Progenitor cell of endocrine pancreas (in vitro differentiated cells): ENCODE results near the gene SGCA. TPM values are rescaled to one million over a fixed set of nuclear protein-coding genes. Genes with fewer than 3 reads are reported as not detected.

Experiments used
- DNase-seq: peaks from one replicate; pipeline ENCODE4 v3.0.0; 2021; ENCODE audit warnings: low spot score; ENCODE audit not compliant: unreplicated experiment
- H3K27ac Mint-ChIP-seq: 2 replicates; pipeline ENCODE4 v1.8.0; 2021; ENCODE audit warnings: mild to moderate bottlenecking, moderate library complexity, mixed read lengths
- H3K27me3 Mint-ChIP-seq: 2 replicates; pipeline ENCODE4 v1.8.0; 2021; ENCODE audit warnings: mixed read lengths
- H3K36me3 Mint-ChIP-seq: 2 replicates; pipeline ENCODE4 v1.8.0; 2022; ENCODE audit warnings: mixed read lengths; ENCODE audit not compliant: insufficient read depth
- H3K4me1 Mint-ChIP-seq: 2 replicates; pipeline ENCODE4 v1.8.0; 2021; ENCODE audit warnings: low read depth, mixed read lengths
- H3K4me3 Mint-ChIP-seq: 2 replicates; pipeline ENCODE4 v1.8.0; 2021; ENCODE audit warnings: low read depth, mild to moderate bottlenecking, moderate library complexity, mixed read lengths
- H3K9me3 Mint-ChIP-seq: 2 replicates; pipeline ENCODE4 v1.8.0; 2021; ENCODE audit warnings: low read depth, mixed read lengths
- CTCF ChIP-seq: fragments of 200-600 bp; sonication (generic); IDR thresholded peaks from one replicate; pipeline ENCODE4 v1.5.0; 2021; ENCODE audit warnings: antibody characterized with exemption, mild to moderate bottlenecking; ENCODE audit not compliant: unreplicated experiment
- total RNA-seq: library from RNA; stranded (reverse); gene quantifications from 2 replicates; pipeline ENCODE4 v1.2.1, GENCODE V29; 2021

The SGCA gene
- total RNA-seq, 1 donor from 2014 or later: not detected

GRCh38 chr17:50120475-50121253 is 45.1 kb upstream of the SGCA start:
- DNase-seq: no peak
- Mint-ChIP-seq H3K9me3 (no peaks in the 10 kb centered on the region), H3K36me3 (no peaks in the 10 kb centered on the region), H3K4me1 (peaks cover 3% of the 10 kb centered on the region), H3K27ac (no peak overlapping the region), H3K4me3 (no peak overlapping the region), H3K27me3 (peaks cover 51% of the 10 kb centered on the region)
- no peak for TF ChIP-seq CTCF

GRCh38 chr17:50122945-50123344 is 42.9 kb upstream of the SGCA start:
- TF ChIP-seq CTCF: no peak
- H3K27ac Mint-ChIP-seq: no peak overlapping the region
- no peak for DNase-seq

GRCh38 chr17:50123649-50124349 is 42.0 kb upstream of the SGCA start:
- no peaks in the 10 kb centered on the region for H3K9me3 Mint-ChIP-seq
- TF ChIP-seq CTCF: no peak
- no peak for DNase-seq
- H3K4me3 Mint-ChIP-seq: no peak overlapping the region
- peaks cover 46% of the 10 kb centered on the region for H3K27me3 Mint-ChIP-seq
- H3K27ac Mint-ChIP-seq: no peak overlapping the region
- no peaks in the 10 kb centered on the region for H3K36me3 Mint-ChIP-seq
- H3K4me1 Mint-ChIP-seq: peaks cover 5% of the 10 kb centered on the region

More at GRCh38 chr17:50122945-50123344, 42.9 kb upstream of the SGCA start:
- peaks cover 47% of the 10 kb centered on the region for H3K27me3 Mint-ChIP-seq
- no peaks in the 10 kb centered on the region for H3K9me3 Mint-ChIP-seq
- H3K36me3 Mint-ChIP-seq: no peaks in the 10 kb centered on the region
- H3K4me3 Mint-ChIP-seq: no peak overlapping the region
- no peaks in the 10 kb centered on the region for H3K4me1 Mint-ChIP-seq

GRCh38 chr17:50125420-50125997 is 40.3 kb upstream of the SGCA start:
- Mint-ChIP-seq H3K9me3 (no peaks in the 10 kb centered on the region), H3K27ac (no peak overlapping the region), H3K27me3 (peaks cover 34% of the 10 kb centered on the region), H3K4me3 (no peak overlapping the region), H3K4me1 (peaks cover 6% of the 10 kb centered on the region), H3K36me3 (no peaks in the 10 kb centered on the region)
- no peak for DNase-seq
- TF ChIP-seq CTCF: no peak

- Mint-ChIP-seq H3K4me1 (peaks cover 9% of the 10 kb centered on the region), H3K27me3 (peaks cover 32% of the 10 kb centered on the region), H3K36me3 (no peaks in the 10 kb centered on the region), H3K27ac (no peak overlapping the region), H3K4me3 (no peak overlapping the region), H3K9me3 (no peaks in the 10 kb centered on the region)
- no peak for DNase-seq
- TF ChIP-seq CTCF: no peak
These were observed 38.0 kb upstream of the SGCA start for GRCh38 chr17:50127697-50128361.
